Kidney (tissue), 14 donors: ENCODE measurements around the gene CEP295NL. TPM values are rescaled to one million over a fixed set of nuclear protein-coding genes. Genes with fewer than 3 reads are reported as not detected.

Experiments
- DNase-seq, 5 donors: peaks; one replicate each; pipeline ENCODE4 v3.0.0-alpha.2; 2013 to 2020
- FAIRE-seq: peaks from 2 replicates; lab custom pipeline; 2012; peaks lifted over from hg19 to GRCh38; lab: Jason Lieb, UNC
- H3K27ac ChIP-seq, 2 donors: one replicate each; pipeline ENCODE4 v1.7.0; 2013; ENCODE audit warnings: low read depth in 2 of 2, low read length in 2 of 2, inconsistent platforms in 1 of 2
- H3K27me3 ChIP-seq: one replicate; pipeline ENCODE4 v1.7.1; 2013; ENCODE audit warnings: low read length, inconsistent platforms; ENCODE audit not compliant: control insufficient read depth, insufficient read depth
- H3K36me3 ChIP-seq, 3 donors: one replicate each; pipeline versions ENCODE4 v1.7.0 to v1.7.1; 2013; ENCODE audit warnings: low read length in 3 of 3, control low read depth in 1 of 3, inconsistent platforms in 1 of 3; ENCODE audit not compliant: insufficient read depth in 3 of 3, control insufficient read depth in 2 of 3
- H3K4me1 ChIP-seq, 3 donors: one replicate each; pipeline versions ENCODE4 v1.7.0 to v1.7.1; 2013; ENCODE audit warnings: low read length in 3 of 3, inconsistent platforms in 1 of 3, low read depth in 1 of 3; ENCODE audit not compliant: control insufficient read depth in 2 of 3, insufficient read depth in 2 of 3
- H3K4me3 ChIP-seq, 3 donors: one replicate each; pipeline versions ENCODE4 v1.7.0 to v1.8.1; 2013; ENCODE audit warnings: low read length in 3 of 3, control low read depth in 1 of 3, inconsistent platforms in 1 of 3
- H3K9ac ChIP-seq, 3 donors: one replicate each; pipeline versions ENCODE4 v1.7.0 to v1.7.1; 2013; ENCODE audit warnings: low read length in 3 of 3, control low read depth in 1 of 3, inconsistent platforms in 1 of 3
- H3K9me3 ChIP-seq, 3 donors: one replicate each; pipeline versions ENCODE4 v1.7.0 to v1.7.1; 2013; ENCODE audit warnings: low read length in 3 of 3, control low read depth in 1 of 3, inconsistent platforms in 1 of 3; ENCODE audit not compliant: control insufficient read depth in 2 of 3, insufficient read depth in 1 of 3
- CTCF ChIP-seq: IDR thresholded peaks from 3 replicates; pipeline ENCODE4 v1.5.1; 2012; ENCODE audit warnings: mild to moderate bottlenecking, moderate library complexity, borderline replicate concordance; ENCODE audit not compliant: insufficient read depth; ENCODE audit errors: extremely low read depth
- intact Hi-C: fragments of 100-400 bp; cut with DNase I; formaldehyde crosslinking; loops from one replicate; pipeline ENCODE4 v1.11.1; 2022
- polyA plus RNA-seq: library from polyadenylated mRNA; stranded (reverse); fragments of 350-450 nt; fragmentation: Illumina TruSeq; extraction: RNeasy Lipid Tissue Mini Kit (QIAGEN cat#74804); gene quantifications from one replicate; pipeline ENCODE4 v1.2.3, GENCODE V29; 2014; ENCODE audit warnings: low read depth, low replicate concordance; ENCODE audit not compliant: insufficient read depth
- total RNA-seq: library from RNA; stranded (reverse); fragmentation: NEBNext Ultra II Directional; extraction: Animal tissue kit (Norgen Biotek cat#: 25700); gene quantifications from one replicate; pipeline ENCODE4 v1.2.1, GENCODE V29; 2021
- donor health status: control.
- donor health status: control.
- donor health status: control.
- donor health status: control.
- donor health status: control.
- donor health status: DM: yes; HTN: yes; CAD: no.
- donor health status: Normal renal cell carcinoma (clear cell type).

CEP295NL gene
- total and polyA plus RNA-seq, 2 donors from 2014 or later = 3.6 TPM; not detected in 1

DNA sequence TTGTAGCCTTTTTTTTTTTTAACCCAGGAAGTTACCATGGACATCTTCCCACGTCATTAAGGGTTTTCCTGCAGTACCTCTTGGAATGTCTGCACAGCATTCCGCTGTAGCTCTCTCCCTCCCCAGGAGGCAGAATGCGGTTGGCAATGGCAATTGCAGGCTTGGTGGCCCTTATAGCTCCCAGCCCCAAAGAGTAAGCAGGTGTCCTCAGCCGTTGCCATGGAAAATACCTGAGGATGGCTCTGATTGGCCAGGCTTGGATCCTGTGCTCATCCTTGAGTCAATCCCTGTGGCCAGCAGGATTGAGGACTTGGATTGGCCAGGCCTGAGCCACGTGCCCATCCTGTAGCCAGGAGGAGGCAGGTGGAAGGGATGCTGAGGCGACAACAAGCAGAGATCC is 37.7 kb upstream of the CEP295NL start:
- intact Hi-C loops = no loop called here
- Histone ChIP-seq H3K9ac (no peak overlapping the region), H3K4me1 (no peaks in the 10 kb centered on the region), H3K27ac (no peak overlapping the region), H3K4me3 (no peak overlapping the region), H3K27me3 (no peaks in the 10 kb centered on the region), H3K9me3 (no peaks in the 10 kb centered on the region), H3K36me3 (no peaks in the 10 kb centered on the region)
- no peak for TF ChIP-seq CTCF
- FAIRE-seq = no peak
- DNase-seq = peak in 1 of 5 donors; percentile 29

GRCh38 chr17:78940258-78940657 is 37.3 kb upstream of the CEP295NL start:
- H3K4me3 ChIP-seq = no peak overlapping the region
- H3K36me3 ChIP-seq = no peaks in the 10 kb centered on the region
- no peaks in the 10 kb centered on the region for H3K9me3 ChIP-seq
- TF ChIP-seq CTCF = no peak
- FAIRE-seq (no peak), DNase-seq (peak in 1 of 5 donors; percentile 30)
- H3K9ac ChIP-seq = no peak overlapping the region
- intact Hi-C loops = no loop called here
- H3K27ac ChIP-seq = no peak overlapping the region
- no peaks in the 10 kb centered on the region for H3K27me3 ChIP-seq
- peaks cover 0 to under 1% (median 0%) of the 10 kb centered on the region in 3 donors for H3K4me1 ChIP-seq

DNA sequence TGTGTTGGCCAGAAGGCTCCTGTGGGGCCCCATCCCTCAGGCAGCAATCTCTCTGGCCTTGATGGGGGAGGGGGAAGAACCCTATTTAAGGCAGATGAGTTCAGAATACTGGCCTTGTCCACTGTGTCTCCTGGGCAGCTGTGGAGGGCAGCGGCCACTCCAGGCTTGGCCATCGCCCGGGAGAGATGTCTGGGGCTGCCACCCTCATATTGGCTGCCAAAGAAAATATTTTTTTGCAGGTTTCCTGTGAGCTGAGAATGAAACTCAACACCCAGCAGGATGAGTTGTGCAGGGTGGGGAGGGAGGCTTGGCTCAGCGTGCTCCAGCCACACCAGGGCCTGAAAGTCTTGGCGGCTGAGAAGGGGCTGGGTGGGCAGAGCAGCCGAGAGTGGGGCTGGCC is 36.6 kb upstream of the CEP295NL start:
- Histone ChIP-seq H3K27ac (no peak overlapping the region), H3K4me3 (no peak overlapping the region), H3K27me3 (no peaks in the 10 kb centered on the region), H3K9ac (no peak overlapping the region), H3K9me3 (no peaks in the 10 kb centered on the region), H3K36me3 (no peaks in the 10 kb centered on the region), H3K4me1 (peaks cover 0 to 7% (median 3%) of the 10 kb centered on the region in 3 donors)
- intact Hi-C loops = no loop called here
- FAIRE-seq (no peak), DNase-seq (peak in 1 of 5 donors; percentile 39)
- TF ChIP-seq CTCF = no peak

- Histone ChIP-seq H3K36me3 (no peaks in the 10 kb centered on the region), H3K27ac (no peak overlapping the region), H3K4me1 (peaks cover 0 to 18% (median 7%) of the 10 kb centered on the region in 3 donors), H3K9ac (no peak overlapping the region), H3K9me3 (no peaks in the 10 kb centered on the region), H3K27me3 (no peaks in the 10 kb centered on the region), H3K4me3 (no peak overlapping the region)
- no peak for FAIRE-seq
- no peak for DNase-seq
- TF ChIP-seq CTCF = no peak
- intact Hi-C loops = no loop called here
Observed at GRCh38 chr17:78937561-78937960, 34.6 kb upstream of the CEP295NL start.
